ENCODE results near the gene USP12. TPM values are rescaled to one million over a fixed set of nuclear protein-coding genes. Genes with fewer than 3 reads are reported as not detected.

The USP12 gene
- total RNA-seq, 1 donor from 2014 or later: 30.5 TPM

GRCh38 chr13:27110056-27110746 is 61.4 kb downstream of the USP12 start:
- no peaks in the 10 kb centered on the region for H3K9me3 Mint-ChIP-seq (ENCODE audit: unreplicated experiment)
- Histone ChIP-seq H3K4me3 (ENCODE audit: insufficient read depth, low read depth, low read length) (no peak overlapping the region), H3K36me3 (ENCODE audit: insufficient read depth, low read length) (peaks cover 6% of the 10 kb centered on the region), H3K4me1 (ENCODE audit: insufficient read depth, low read length) (no peaks in the 10 kb centered on the region), H4K20me1 (ENCODE audit: insufficient read depth, low read length) (peaks cover 23% of the 10 kb centered on the region), H3K4me2 (ENCODE audit: low read length) (no peak overlapping the region), H3K9me3 (ENCODE audit: insufficient read depth, low read depth, low read length) (no peaks in the 10 kb centered on the region), H3K9ac (ENCODE audit: low read length) (no peak overlapping the region), H3K27ac (ENCODE audit: low read depth, low read length) (no peak overlapping the region), H2AFZ (ENCODE audit: low read depth, low read length) (no peak overlapping the region), H3K79me2 (ENCODE audit: insufficient read depth, low read length) (peaks cover 74% of the 10 kb centered on the region), H3K27me3 (ENCODE audit: insufficient read depth, low read length) (no peaks in the 10 kb centered on the region)
- H3K4me1 Mint-ChIP-seq (ENCODE audit: low read depth, unreplicated experiment): no peaks in the 10 kb centered on the region
- no peak overlapping the region for H3K4me3 Mint-ChIP-seq (ENCODE audit: unreplicated experiment)
- DNase-seq (ENCODE audit: low read depth) (no peak), FAIRE-seq (no peak)
- peaks cover 4% of the 10 kb centered on the region for H3K36me3 Mint-ChIP-seq (ENCODE audit: low read depth, unreplicated experiment)
- no peak for TF ChIP-seq EZH2 (IDR thresholded peaks at IDR 0.05; ENCODE audit: insufficient read depth, low read length)
- no peak for TF ChIP-seq CTCF (IDR thresholded peaks at IDR 0.05; ENCODE audit: insufficient read depth, low read depth, low read length)
- H3K27ac Mint-ChIP-seq (ENCODE audit: unreplicated experiment): no peak overlapping the region
- H3K27me3 Mint-ChIP-seq (ENCODE audit: low read depth, unreplicated experiment): no peaks in the 10 kb centered on the region

GRCh38 chr13:27106144-27106543 is 65.5 kb downstream of the USP12 start:
- H3K4me1 Mint-ChIP-seq (ENCODE audit: low read depth, unreplicated experiment): no peaks in the 10 kb centered on the region
- Histone ChIP-seq H3K9me3 (ENCODE audit: insufficient read depth, low read depth, low read length) (no peaks in the 10 kb centered on the region), H3K4me1 (ENCODE audit: insufficient read depth, low read length) (no peaks in the 10 kb centered on the region), H4K20me1 (ENCODE audit: insufficient read depth, low read length) (peaks cover 23% of the 10 kb centered on the region), H3K36me3 (ENCODE audit: insufficient read depth, low read length) (peaks cover 11% of the 10 kb centered on the region), H3K79me2 (ENCODE audit: insufficient read depth, low read length) (peaks cover 45% of the 10 kb centered on the region), H3K4me3 (ENCODE audit: insufficient read depth, low read depth, low read length) (no peak overlapping the region), H3K27ac (ENCODE audit: low read depth, low read length) (no peak overlapping the region), H3K27me3 (ENCODE audit: insufficient read depth, low read length) (no peaks in the 10 kb centered on the region), H3K9ac (ENCODE audit: low read length) (no peak overlapping the region), H3K4me2 (ENCODE audit: low read length) (no peak overlapping the region), H2AFZ (ENCODE audit: low read depth, low read length) (no peak overlapping the region)
- FAIRE-seq (no peak), DNase-seq (ENCODE audit: low read depth) (no peak)
- TF ChIP-seq CTCF (IDR thresholded peaks at IDR 0.05; ENCODE audit: insufficient read depth, low read depth, low read length) (no peak), EZH2 (IDR thresholded peaks at IDR 0.05; ENCODE audit: insufficient read depth, low read length) (no peak)
- peaks cover 9% of the 10 kb centered on the region for H3K36me3 Mint-ChIP-seq (ENCODE audit: low read depth, unreplicated experiment)
- no peak overlapping the region for H3K27ac Mint-ChIP-seq (ENCODE audit: unreplicated experiment)
- no peak overlapping the region for H3K4me3 Mint-ChIP-seq (ENCODE audit: unreplicated experiment)
- H3K27me3 Mint-ChIP-seq (ENCODE audit: low read depth, unreplicated experiment): no peaks in the 10 kb centered on the region
- no peaks in the 10 kb centered on the region for H3K9me3 Mint-ChIP-seq (ENCODE audit: unreplicated experiment)

GRCh38 chr13:27104606-27105005 is 67.0 kb downstream of the USP12 start:
- FAIRE-seq (no peak), DNase-seq (ENCODE audit: low read depth) (no peak)
- no peak overlapping the region for H3K27ac Mint-ChIP-seq (ENCODE audit: unreplicated experiment)
- TF ChIP-seq CTCF (IDR thresholded peaks at IDR 0.05; ENCODE audit: insufficient read depth, low read depth, low read length) (no peak), EZH2 (IDR thresholded peaks at IDR 0.05; ENCODE audit: insufficient read depth, low read length) (no peak)
- no peaks in the 10 kb centered on the region for H3K27me3 ChIP-seq (ENCODE audit: insufficient read depth, low read length)
- H2AFZ ChIP-seq (ENCODE audit: low read depth, low read length): no peak overlapping the region
- H3K4me2 ChIP-seq (ENCODE audit: low read length): no peak overlapping the region
- H3K9me3 ChIP-seq (ENCODE audit: insufficient read depth, low read depth, low read length): no peaks in the 10 kb centered on the region
- peaks cover 36% of the 10 kb centered on the region for H3K79me2 ChIP-seq (ENCODE audit: insufficient read depth, low read length)
- H3K36me3 Mint-ChIP-seq (ENCODE audit: low read depth, unreplicated experiment): peaks cover 11% of the 10 kb centered on the region
- H3K27me3 Mint-ChIP-seq (ENCODE audit: low read depth, unreplicated experiment): no peaks in the 10 kb centered on the region
- H3K9ac ChIP-seq (ENCODE audit: low read length): no peak overlapping the region
- no peak overlapping the region for H3K27ac ChIP-seq (ENCODE audit: low read depth, low read length)
- H3K4me3 ChIP-seq (ENCODE audit: insufficient read depth, low read depth, low read length): no peak overlapping the region
- peaks cover 11% of the 10 kb centered on the region for H3K36me3 ChIP-seq (ENCODE audit: insufficient read depth, low read length)
- H3K4me3 Mint-ChIP-seq (ENCODE audit: unreplicated experiment): no peak overlapping the region
- H3K9me3 Mint-ChIP-seq (ENCODE audit: unreplicated experiment): no peaks in the 10 kb centered on the region
- no peaks in the 10 kb centered on the region for H3K4me1 ChIP-seq (ENCODE audit: insufficient read depth, low read length)
- peaks cover 14% of the 10 kb centered on the region for H4K20me1 ChIP-seq (ENCODE audit: insufficient read depth, low read length)
- no peaks in the 10 kb centered on the region for H3K4me1 Mint-ChIP-seq (ENCODE audit: low read depth, unreplicated experiment)

Measured in astrocyte (in vitro differentiated cells and primary cell).